Stomach (tissue), 9 donors: ENCODE results near the gene PDXK. TPM values are rescaled to one million over a fixed set of nuclear protein-coding genes. Genes with fewer than 3 reads are reported as not detected.

Source experiments
- DNase-seq, 2 donors: peaks; one replicate each; pipeline versions ENCODE4 v3.0.0 to v3.0.0-alpha.2; 2013 to 2019
- H3K27ac ChIP-seq, 5 donors: fragments of 200-600 bp in 4 of 5; sonication (generic) in 4 of 5; one replicate each; pipeline ENCODE4 v1.5.1; 2013 to 2019; ENCODE audit warnings: mild to moderate bottlenecking in 1 of 5, moderate library complexity in 1 of 5
- H3K27me3 ChIP-seq, 3 donors: fragments of 200-600 bp; sonication (generic); one replicate each; pipeline ENCODE4 v1.5.1; 2017 to 2019; ENCODE audit warnings: mixed run types in 1 of 3
- H3K36me3 ChIP-seq, 4 donors: fragments of 200-600 bp; sonication (generic); 1 replicate in 3 of 4; 2 replicates in 1 of 4; pipeline ENCODE4 v1.5.1; 2016 to 2019
- H3K4me1 ChIP-seq, 4 donors: fragments of 200-600 bp; sonication (generic); one replicate each; pipeline ENCODE4 v1.5.1; 2016 to 2019
- H3K4me3 ChIP-seq, 4 donors: fragments of 200-600 bp; sonication (generic) in 3 of 4; one replicate each; pipeline ENCODE4 v1.5.1; 2016 to 2019; ENCODE audit warnings: mild to moderate bottlenecking in 1 of 4
- H3K9me3 ChIP-seq, 4 donors: fragments of 200-600 bp; sonication (generic); one replicate each; pipeline ENCODE4 v1.5.1; 2016 to 2019
- CTCF ChIP-seq, 7 experiments: fragments of 450-650 bp in 4 of 7; fragments of 200-600 bp in 3 of 7; sonication (generic) in 3 of 7; IDR thresholded peaks; one replicate each; pipeline ENCODE4 v1.5.1; 2016 to 2019; ENCODE audit warnings: antibody characterized with exemption in 7 of 7, control low read depth in 2 of 7, mild to moderate bottlenecking in 1 of 7
- EP300 ChIP-seq: sonication (generic); formaldehyde crosslinking; IDR thresholded peaks from one replicate; pipeline ENCODE4 v1.6.1; 2017; ENCODE audit warnings: antibody characterized with exemption
- WGBS, 5 donors: extraction: QIAGEN DNeasy Blood & Tissue Kit in 3 of 5; methylation state at CpG; one replicate each; pipeline versions ENCODE4 v1.1.5 to v1.1.7; 2013 to 2018; 5-methylcytosine and 5-hydroxymethylcytosine counted together
- intact Hi-C: fragments of 100-400 bp; cut with DNase I; formaldehyde crosslinking; loops from one replicate; pipeline ENCODE4 v1.15.1; 2023; ENCODE audit warnings: low total_unique reads
- polyA plus RNA-seq, 3 donors: library from polyadenylated mRNA; stranded (reverse); fragments of 200-250 nt; gene quantifications; one replicate each; pipeline ENCODE4 v1.2.3, GENCODE V29; 2013
- small RNA-seq, 4 donors: library from RNA; depleted of rRNA; stranded (forward); fragments of <200 nt; gene quantifications; one replicate each; pipeline ENCODE3, GENCODE V24; 2016
- total RNA-seq, 5 donors: library from RNA; depleted of rRNA; stranded (reverse); fragments of >200 nt; gene quantifications; one replicate each; pipeline versions ENCODE4 v1.1.0 to v1.2.3, GENCODE V29; 2014 to 2016
- donor health status: healthy with polysubstance abuse.
- donor health status: Bipolar disorder and iron deficiency.
- donor health status: healthy.

PDXK gene
- total and polyA plus RNA-seq, 8 donors, result 36.7 to 139 (median 52.3) TPM

- Histone ChIP-seq H3K9me3 (no peaks in the 10 kb centered on the region), H3K36me3 (peaks cover 0 to 12% (median 0%) of the 10 kb centered on the region in 4 donors), H3K27ac (peak overlapping the region in 1 of 5 donors; percentile 50), H3K4me3 (peak overlapping the region in 3 of 4 donors; percentile 15 to 41 (median 19)), H3K4me1 (peaks cover 24 to 47% (median 42%) of the 10 kb centered on the region in 4 donors), H3K27me3 (no peaks in the 10 kb centered on the region)
- DNase-seq, result peak in 1 of 2 donors; percentile 25
- no peak for TF ChIP-seq CTCF (IDR thresholded peaks at IDR 0.05)
- TF ChIP-seq EP300, result no peak
- WGBS, 5 donors, result 65 to 73% (median 71%) methylated on average over 9 to 24 of the region's 24 CpGs
- intact Hi-C loops, result no loop called here
Measured at GRCh38 chr21:43811262-43812105, 92.6 kb downstream of the PDXK start.

Small RNA genes within 50 kb of the gene (small RNA-seq; reads per million reads assigned to genes)
- 0 reads per million in 4 donors for gene AP001052.1

Other genes starting within 250 kb of the PDXK start
- gene HSF2BP, start 59.6 kb upstream of the PDXK start, total RNA-seq, result 1 to 10 TPM in 1 of 5 donors, under 1 TPM in 1, not detected in 3; 0.58 to 1.5 TPM
- gene HSF2BP, start 59.6 kb upstream of the PDXK start, polyA plus RNA-seq, result under 1 TPM; 0.23 to 0.31 (median 0.25) TPM
- gene RRP1B, start 59.6 kb upstream of the PDXK start, total RNA-seq, result 10 to 100 TPM in 4 of 5 donors, 1 to 10 TPM in 1; 6.4 to 23.6 (median 14.9) TPM
- 1 to 10 TPM; 4.0 to 6.3 (median 6.2) TPM for gene RRP1B, start 59.6 kb upstream of the PDXK start, polyA plus RNA-seq
- gene CSTB, start 57.2 kb downstream of the PDXK start, total RNA-seq, result 10 to 100 TPM in 3 of 5 donors, 1 to 10 TPM in 1, under 1 TPM in 1; 0.58 to 36.4 (median 13.0) TPM
- gene CSTB, start 57.2 kb downstream of the PDXK start, polyA plus RNA-seq, result 100 to 1,000 TPM in 1 of 3 donors, 10 to 100 TPM in 2; 82.5 to 403 (median 97.0) TPM
- gene RRP1, start 70.4 kb downstream of the PDXK start, total RNA-seq, result 10 to 100 TPM; 11.9 to 25.6 (median 18.2) TPM
- gene RRP1, start 70.4 kb downstream of the PDXK start, polyA plus RNA-seq, result 10 to 100 TPM; 10.6 to 17.2 (median 15.6) TPM
- 10 to 100 TPM; 35.0 to 83.1 (median 41.5) TPM for gene AGPAT3, start 146.1 kb downstream of the PDXK start, total RNA-seq
- gene AGPAT3, start 146.1 kb downstream of the PDXK start, polyA plus RNA-seq, result 10 to 100 TPM in 2 of 3 donors, 1 to 10 TPM in 1; 9.9 to 16.1 (median 10.4) TPM